Activated CD4-positive, CD25-positive, alpha-beta regulatory T cell treated with anti-CD3 and anti-CD28 coated beads, Interleukin-2, amount 50 U/mL, for 72 hours (primary cell): ENCODE data around the gene ALDH2.
"Not testable (repeated sequence)": the region's sequence is repeated elsewhere in the genome, so short reads cannot be mapped to it uniquely, and the experiment has no call there.

Source experiments
- DNase-seq: peaks from one replicate; pipeline ENCODE4 v3.0.0; 2021

Gene ALDH2

DNA sequence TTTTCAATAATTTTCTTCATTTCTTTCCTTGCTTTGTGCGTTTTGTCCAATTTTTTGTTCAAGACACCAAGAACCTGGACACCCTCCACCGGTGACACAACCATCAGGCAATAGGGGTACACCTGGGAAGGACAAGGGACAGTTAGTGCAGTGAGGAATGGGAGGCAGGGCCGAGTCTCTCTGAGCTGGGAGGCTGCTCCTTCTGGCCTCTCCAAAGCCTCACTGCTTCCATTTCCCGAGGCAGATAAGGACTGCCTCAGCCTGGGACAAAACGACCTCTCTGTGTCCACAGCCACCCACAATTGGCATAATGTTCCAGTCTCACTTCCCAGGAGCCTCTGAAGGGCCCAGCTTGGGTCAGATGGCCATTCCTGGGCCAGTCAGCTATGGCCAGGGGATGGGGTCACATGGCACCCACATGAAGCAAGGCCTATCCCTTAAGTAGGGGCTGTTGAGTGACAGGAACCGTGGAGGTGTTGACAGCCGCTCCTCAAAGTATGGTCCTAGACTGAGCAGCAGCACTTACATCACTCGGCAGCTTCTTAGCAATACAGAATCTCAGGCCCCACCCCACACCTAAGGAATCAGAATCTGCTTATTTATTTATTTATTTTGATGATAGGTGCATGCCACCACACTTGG is 61.7 kb downstream of the ALDH2 start:
- no peak for DNase-seq

DNA sequence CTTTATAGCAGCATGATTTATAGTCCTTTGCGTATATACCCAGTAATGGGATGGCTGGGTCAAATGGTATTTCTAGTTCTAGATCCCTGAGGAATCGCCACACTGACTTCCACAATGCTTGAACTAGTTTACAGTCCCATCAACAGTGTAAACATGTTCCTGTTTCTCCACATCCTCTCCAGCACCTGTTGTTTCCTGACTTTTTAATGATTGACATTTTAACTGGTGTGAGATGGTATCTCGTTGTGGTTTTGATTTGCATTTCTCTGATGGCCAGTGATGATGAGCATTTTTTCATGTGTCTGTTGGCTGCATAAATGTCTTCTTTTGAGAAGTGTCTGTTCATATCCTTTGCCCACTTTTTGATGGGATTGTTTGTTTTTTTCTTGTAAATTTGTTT is 62.9 kb downstream of the ALDH2 start:
- DNase-seq, result not testable (repeated sequence)

DNA sequence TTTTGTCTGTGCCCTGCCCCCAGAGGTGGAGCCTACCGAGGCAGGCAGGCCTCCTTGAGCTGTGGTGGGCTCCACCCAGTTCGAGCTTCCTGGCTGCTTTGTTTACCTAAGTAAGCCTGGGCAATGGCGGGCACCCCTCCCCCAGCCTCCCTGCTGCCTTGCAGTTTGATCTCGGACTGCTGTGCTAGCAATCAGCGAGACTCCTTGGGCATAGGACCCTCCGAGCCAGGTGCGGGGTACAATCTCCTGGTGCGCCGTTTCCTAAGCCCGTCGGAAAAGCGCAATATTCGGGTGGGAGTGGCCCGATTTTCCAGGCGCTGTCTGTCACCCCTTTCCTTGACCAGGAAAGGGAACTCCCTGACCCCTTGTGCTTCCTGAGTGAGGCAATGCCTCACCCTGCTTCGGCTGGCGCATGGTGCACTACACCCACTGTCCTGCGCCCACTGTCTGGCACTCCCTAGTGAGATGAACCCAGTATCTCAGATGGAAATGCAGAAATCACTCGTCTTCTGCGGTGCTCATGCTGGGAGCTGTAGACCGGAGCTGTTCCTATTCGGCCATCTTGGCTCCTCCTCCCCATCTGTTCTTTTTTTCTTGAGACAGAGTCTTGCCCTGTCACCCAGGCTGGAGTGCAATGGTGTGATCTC is 68.1 kb downstream of the ALDH2 start:
- not testable (repeated sequence) for DNase-seq

DNA sequence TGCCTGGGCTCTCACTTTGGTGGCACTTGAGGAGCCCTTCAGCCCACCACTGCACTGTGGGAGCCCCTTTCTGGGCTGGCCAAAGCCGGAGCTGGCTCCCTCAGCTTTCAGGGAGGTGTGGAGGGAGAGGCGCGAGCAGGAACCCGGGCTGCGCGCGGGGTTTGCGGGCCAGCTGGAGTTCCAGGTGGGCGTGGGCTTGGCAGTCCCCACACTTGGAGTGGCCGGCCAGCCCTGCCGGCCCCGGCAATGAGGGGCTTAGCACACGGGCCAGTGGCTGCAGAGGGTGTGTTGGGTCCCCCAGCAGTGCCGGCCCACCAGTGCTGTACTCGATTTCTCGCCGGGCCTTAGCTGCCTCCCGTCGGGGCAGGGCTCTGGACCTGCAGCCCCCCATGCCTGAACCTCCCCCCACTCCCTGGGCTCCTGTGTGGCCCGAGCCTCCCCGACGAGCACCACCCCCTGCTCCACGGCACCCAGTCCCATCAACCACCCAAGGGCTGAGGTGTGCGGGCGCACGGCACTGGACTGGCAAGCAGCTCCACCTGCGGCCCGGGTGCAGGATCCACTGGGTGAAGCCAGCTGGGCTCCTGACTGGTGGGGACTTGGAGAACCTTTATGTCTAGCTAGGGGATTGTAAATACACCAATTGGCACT is 68.9 kb downstream of the ALDH2 start:
- DNase-seq, result not testable (repeated sequence)

DNA sequence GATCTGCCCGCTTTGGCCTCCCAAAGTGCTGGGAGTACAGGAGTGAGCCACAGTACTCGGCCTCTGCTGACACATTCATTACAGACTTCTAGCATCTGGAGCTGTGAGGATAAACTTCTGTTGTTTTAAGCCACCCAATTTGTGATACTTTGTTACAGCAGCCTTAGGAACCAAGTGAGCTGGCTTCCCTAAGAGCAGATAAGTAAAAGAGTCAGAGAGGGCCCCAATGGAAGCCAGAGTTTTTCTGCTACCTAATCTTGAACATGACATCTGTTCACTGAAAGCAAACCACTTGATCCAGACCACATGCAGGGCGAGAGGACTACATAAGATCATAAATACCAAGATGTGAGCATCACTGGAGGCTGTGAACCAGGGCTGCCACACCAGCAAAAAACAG is 71.6 kb downstream of the ALDH2 start:
- DNase-seq, result no peak

DNA sequence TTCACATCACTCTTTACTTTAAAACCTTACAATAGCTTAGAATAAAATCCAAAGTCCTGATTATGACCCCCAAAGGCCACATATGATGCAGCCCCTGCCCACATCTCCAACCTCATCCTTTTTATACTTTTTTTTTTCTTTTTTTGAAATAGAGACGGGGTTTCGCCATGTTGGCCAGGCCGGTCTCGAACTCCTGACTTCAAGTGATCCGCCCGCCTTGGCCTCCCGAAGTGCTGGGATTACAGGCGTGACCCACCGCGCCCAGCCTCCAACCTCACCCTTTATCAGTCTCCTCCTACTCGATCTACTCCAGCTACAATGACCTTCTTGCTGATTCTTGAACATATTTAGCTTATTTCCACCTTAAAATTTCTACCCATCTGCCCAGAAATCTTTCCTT is 74.1 kb downstream of the ALDH2 start:
- no peak for DNase-seq

DNA sequence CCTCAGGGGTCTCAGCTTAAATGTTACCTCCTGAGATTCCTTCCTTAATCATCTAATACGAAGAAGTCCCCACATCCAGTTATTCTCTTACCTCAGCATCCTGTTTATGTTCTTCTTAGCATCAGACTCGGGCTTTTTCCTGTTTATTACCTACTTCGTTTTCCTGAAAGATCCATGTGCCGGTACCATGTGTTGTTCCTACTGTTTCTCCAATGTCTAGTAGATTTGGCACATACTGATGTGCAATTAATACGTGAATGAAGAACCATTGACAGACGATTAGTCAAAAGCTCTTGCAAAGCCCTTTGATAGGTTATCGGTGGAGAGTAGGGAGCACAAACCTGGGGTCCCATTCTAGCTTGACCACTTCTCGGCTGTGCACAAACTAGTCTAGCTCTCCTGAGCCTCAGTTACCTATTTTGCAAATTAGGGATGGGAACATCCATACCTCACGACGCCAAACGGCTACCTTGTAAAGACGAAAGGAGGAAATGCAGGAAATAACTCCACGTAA is 74.6 kb downstream of the ALDH2 start:
- DNase-seq, result no peak

DNA sequence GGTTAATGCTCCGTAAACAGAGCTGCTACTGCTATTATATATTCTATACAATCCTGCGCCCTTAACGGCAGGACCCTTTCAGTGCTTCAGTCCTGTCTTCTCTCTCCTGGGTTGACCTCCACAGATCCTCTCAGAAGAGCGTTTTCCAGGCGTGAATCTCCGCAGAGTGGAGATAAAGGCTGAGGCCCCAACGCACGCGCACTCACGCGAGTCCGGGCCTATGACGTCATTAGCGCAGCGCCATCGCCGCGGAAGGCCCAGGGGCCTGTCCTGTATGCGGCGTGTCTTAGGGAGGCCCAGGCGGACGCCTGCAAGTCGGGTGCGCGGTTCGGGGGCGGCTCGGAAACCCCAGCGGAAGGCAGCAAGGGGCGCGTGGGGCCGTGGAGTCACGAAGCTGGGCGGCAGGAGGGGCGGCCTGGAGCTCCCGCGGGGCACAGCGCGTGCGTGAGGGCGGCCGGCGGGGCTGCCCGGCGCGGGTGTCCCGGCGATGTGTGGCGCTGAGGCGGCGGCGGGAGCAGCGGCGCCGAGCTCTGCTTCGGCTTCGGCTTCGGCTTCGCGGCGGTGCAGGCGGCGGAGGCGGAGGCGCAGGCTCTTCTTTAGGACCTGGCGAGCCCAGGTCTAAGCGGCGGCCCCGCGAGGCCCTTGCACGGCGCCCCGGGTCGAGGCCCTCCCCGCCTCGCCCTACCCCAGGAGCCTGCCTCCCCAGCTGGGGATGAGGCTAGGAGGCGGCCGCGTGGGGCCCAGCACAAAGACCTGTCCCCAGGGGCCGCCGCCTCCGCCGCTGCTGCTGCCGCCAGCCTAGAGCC is 75.2 kb downstream of the ALDH2 start, which contains the start of gene MAPKAPK5:
TSS of gene MAPKAPK5 (plus strand) at position 479 of the 806 bp plus-strand sequence. CDS start 506 bp downstream, outside the sequence.
- peak; percentile 96 for DNase-seq

DNA sequence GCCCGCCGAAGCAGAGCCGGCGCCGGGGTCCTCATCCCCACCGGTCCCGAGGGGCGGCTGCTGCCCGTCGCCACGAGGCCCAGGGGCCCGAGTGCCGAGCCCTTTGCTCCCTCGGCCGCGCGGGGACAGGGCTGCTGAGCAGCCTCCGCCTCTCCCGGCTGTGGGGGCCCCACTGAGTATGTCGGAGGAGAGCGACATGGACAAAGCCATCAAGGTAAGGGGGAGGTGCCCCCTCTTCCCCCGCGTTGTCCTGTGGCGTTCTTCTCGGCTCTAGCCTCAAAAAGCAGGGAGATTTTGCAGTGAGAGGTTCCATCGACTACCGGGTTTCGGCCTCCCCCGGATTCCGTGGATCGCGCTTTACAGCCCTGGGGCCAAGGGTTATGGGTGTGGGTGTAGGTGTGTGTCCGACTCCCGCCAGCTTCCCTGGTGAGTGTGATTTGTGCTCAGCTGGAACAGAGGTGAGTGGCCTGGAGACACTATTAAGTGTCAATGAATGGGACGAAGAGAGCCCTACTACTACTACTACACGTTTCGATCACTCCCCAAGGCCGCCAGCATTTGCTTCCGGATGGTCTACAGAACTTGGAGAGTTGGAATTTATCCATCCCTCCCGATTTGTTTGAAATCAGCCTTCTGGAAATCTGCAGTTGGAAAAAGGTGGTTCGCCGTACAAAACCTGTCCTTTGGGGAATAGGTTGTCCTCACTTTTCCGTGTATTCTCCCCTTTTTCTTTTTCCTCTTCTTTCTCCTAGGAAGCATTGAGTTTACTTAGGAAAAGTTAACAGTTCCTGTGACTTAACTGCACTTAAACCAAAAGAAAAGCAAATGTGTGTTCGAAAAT is 76.0 kb downstream of the ALDH2 start:
- DNase-seq, result no peak

DNA sequence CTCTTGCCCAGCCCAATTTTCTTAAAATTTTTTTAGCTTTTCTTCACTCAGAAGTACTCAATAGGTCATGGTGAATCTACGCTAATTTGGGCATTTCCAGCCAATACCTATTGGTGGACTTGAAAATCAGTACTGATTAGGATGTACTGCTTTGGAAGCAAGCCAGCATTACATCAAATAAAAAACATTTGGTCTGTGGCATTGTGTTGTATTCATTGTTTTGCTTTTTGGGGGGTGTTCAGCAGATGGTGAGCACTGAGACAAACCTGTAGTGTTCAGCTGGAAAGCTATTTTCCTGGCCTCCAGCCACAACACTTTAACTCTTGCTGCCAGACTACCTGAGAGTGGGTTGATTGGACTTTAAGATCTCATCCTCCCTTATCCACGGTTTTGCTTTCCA is 79.3 kb downstream of the ALDH2 start:
- DNase-seq, result no peak

DNA sequence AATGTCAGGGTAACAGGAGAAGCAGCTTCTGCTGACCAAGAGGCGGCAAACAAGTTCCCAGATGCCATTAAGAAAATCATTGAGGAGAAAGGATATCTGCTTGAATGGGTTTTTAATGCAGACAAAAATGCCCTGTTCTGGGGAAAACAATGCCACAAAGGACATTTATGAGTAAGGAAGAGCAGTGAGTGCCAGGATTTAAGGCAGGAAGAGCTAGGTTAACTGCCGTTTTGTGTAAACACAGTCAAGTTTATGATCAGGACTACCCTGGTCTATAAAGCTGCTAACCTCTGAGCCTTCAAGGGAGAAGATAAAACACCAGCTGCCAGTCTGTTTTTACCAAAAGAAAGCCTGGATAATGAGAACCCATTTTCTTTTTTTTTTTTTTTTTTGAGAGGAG is 83.8 kb downstream of the ALDH2 start:
- no peak for DNase-seq

DNA sequence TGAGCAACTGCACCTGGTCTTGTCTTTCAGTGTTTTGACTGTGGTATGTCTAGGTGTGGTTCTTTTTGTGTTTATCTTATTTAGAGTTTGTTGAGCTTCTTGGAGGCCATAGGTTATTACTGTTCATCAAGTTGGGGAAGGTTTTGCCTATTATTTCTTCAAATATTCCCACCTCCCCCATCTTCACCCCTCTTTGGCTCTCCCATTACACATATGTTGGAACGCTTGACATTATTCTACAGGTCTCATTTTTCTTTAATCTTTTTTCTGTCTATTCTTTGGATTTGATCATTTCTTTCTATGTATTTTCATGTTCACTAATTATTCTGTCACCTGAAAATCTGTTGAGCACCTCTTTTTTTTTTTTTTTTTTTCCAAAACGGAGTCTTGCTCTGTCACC is 91.5 kb downstream of the ALDH2 start:
- no peak for DNase-seq

DNA sequence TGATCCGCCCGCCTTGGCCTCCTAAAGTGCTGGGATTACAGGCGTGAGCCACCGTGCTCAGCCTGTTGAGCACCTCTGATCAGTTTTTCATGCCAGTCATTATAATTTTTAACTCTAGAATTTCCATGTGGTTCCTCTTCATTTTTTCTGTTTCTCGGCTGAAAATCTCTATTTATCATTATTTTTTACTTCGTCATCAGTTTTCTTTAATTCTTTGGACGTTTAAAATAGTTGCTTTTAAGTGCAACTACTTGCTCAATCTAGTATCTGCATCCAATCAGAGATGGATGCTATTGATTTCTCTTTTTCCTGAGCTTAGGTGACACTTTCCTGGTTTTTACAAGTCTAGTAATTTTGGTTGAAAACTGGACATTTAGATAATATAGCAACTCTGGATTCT is 92.0 kb downstream of the ALDH2 start:
- DNase-seq, result no peak

DNA sequence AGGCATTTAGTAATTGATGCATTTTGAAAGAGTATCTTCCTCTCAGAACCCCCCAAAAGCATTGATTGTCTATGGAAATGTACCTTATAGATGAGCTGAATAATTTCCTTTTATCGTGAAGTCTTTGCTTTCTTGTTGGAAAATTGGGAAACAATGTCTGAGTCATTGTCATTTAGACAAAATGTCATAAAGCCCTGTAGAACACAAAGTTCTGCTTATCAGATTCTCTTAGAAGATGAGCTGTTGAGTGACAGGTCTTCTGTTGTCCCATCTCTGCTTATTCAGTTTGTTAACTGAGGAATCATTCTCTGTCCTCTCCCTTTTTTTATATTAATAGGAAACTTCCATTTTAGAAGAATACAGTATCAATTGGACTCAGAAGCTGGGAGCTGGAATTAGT is 98.2 kb downstream of the ALDH2 start:
- DNase-seq, result no peak
